GM20000 (cell line): ENCODE results near the gene GNB5.
A peak's percentile ranks its signal among the peaks of the same experiment; 100 is the strongest.

Source experiments
- DNase-seq: peaks from one replicate; pipeline ENCODE4 v3.0.0; 2012; ENCODE audit warnings: low spot score
- TF ChIP-seq, protein P1 (sequence below): IDR thresholded peaks from 2 replicates; pipeline ENCODE4 v1.5.1; 2012; ENCODE audit warnings: mild to moderate bottlenecking, control low read depth; ENCODE audit errors: extremely low read depth, missing control alignments

GNB5 gene

GRCh38 chr15:52220937-52221660, 29.9 kb upstream of the GNB5 start:
- DNase-seq: no peak

GRCh38 chr15:52220251-52220650, 29.1 kb upstream of the GNB5 start:
- TF ChIP-seq, protein P1, sequence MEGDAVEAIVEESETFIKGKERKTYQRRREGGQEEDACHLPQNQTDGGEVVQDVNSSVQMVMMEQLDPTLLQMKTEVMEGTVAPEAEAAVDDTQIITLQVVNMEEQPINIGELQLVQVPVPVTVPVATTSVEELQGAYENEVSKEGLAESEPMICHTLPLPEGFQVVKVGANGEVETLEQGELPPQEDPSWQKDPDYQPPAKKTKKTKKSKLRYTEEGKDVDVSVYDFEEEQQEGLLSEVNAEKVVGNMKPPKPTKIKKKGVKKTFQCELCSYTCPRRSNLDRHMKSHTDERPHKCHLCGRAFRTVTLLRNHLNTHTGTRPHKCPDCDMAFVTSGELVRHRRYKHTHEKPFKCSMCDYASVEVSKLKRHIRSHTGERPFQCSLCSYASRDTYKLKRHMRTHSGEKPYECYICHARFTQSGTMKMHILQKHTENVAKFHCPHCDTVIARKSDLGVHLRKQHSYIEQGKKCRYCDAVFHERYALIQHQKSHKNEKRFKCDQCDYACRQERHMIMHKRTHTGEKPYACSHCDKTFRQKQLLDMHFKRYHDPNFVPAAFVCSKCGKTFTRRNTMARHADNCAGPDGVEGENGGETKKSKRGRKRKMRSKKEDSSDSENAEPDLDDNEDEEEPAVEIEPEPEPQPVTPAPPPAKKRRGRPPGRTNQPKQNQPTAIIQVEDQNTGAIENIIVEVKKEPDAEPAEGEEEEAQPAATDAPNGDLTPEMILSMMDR: no peak

More at GRCh38 chr15:52220937-52221660, 29.9 kb upstream of the GNB5 start:
- TF ChIP-seq, protein P1: no peak

GRCh38 chr15:52218816-52219215, 27.6 kb upstream of the GNB5 start:
- no peak for DNase-seq
- TF ChIP-seq, protein P1: no peak

More at GRCh38 chr15:52220251-52220650, 29.1 kb upstream of the GNB5 start:
- no peak for DNase-seq

- TF ChIP-seq, protein P1: no peak
- DNase-seq: no peak
Measured at GRCh38 chr15:52218371-52218770, 27.2 kb upstream of the GNB5 start.

DNA sequence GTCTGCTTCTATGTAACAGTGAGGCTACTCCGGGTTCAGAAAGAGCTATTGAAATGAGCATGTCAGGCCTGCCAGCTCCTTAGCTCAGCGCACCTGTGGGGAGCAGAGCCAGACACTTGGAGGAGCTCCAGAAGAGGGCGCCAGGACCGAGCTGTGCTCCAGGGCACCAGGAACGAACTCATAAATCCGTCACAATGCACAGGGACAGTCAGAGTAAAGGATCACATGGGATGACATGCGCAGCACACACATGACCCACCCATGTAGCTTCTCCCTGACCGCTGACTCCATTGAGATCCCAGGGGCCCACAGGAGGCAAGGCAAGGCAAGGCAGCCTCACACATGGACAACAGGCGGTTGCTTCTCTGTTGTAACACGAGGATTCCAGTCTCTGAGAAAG, 26.0 kb upstream of the GNB5 start:
- TF ChIP-seq, protein P1: peak; percentile 70
- peak; percentile 22 for DNase-seq

DNA sequence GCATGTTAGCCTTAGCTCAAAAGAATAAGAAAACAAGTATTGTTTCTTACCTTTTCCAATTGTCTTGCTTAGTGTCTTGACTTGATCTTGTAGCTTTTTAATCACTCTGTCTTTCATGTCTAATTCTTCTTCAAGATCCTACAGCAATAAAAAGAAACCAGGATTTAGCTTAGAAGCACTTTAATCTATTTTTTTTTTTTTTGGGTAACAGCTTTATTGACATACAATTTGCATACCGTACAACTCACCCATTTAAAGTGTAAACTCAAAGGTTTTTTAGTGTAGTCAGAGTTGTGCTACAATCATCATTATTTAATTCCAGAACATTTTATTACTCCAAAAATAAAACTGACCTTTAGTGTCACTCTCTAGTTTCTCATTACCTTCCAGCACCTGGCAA, 23.4 kb upstream of the GNB5 start:
- DNase-seq: no peak
- TF ChIP-seq, protein P1: no peak

DNA sequence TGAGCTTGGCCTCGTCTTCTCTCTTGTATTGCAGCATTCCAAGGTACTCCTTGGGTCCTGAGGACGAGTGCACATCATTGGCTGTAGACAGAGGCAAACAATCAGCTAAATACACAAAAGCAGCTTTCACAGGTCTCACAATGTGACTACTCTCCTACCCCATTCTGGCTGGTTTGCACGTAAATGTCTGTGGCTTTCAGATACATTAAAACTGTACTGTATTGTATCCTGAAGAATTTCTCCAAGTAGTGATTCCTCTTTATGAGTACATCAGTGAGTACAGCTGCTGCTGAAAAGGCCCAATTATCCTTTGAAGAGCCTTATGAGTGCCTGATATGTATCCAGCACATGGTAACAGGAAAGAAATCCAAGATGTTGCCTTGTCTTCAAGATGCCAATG, 22.0 kb upstream of the GNB5 start:
- DNase-seq: no peak
- TF ChIP-seq, protein P1: no peak
